ENCODE results near the gene B3GAT2. TPM values are rescaled to one million over a fixed set of nuclear protein-coding genes. Genes with fewer than 3 reads are reported as not detected.

Gene B3GAT2
- total and polyA plus RNA-seq, 10 donors = 0.03 to 0.09 (median 0.05) TPM; not detected in 6

- peaks cover 0 to 21% (median 0%) of the 10 kb centered on the region in 6 donors for H3K36me3 ChIP-seq
- no peak overlapping the region for H3K4me3 ChIP-seq
- TF ChIP-seq POLR2AphosphoS5 (IDR thresholded peaks at IDR 0.05) (no peak), CTCF (IDR thresholded peaks at IDR 0.05 in 8 of 11, conservative IDR thresholded peaks at IDR 0.05 in 3 of 11) (no peak), POLR2A (IDR thresholded peaks at IDR 0.05) (no peak)
- 90 to 96% (median 95%) methylated on average over 8 of the region's 8 CpGs for WGBS, 5 donors
- no peaks in the 10 kb centered on the region for H3K4me1 ChIP-seq
- DNase-seq = no peak
- H3K27me3 ChIP-seq (replicated peaks in 1 of 7) = no peaks in the 10 kb centered on the region
- intact Hi-C loops (cut with DNase I; ENCODE audit: low total_unique reads) = no loop called here
- no peak overlapping the region for H3K27ac ChIP-seq
- H3K9me3 ChIP-seq = no peaks in the 10 kb centered on the region
These were observed 115.7 kb downstream of the B3GAT2 start for GRCh38 chr6:70841112-70841511.

GRCh38 chr6:70839286-70840266 is 117.3 kb downstream of the B3GAT2 start:
- Histone ChIP-seq H3K9me3 (no peaks in the 10 kb centered on the region), H3K27ac (no peak overlapping the region), H3K4me3 (no peak overlapping the region), H3K4me1 (no peaks in the 10 kb centered on the region), H3K27me3 (replicated peaks in 1 of 7) (no peaks in the 10 kb centered on the region), H3K36me3 (peaks cover 0 to 21% (median 0%) of the 10 kb centered on the region in 6 donors)
- no peak for DNase-seq
- 87 to 93% (median 89%) methylated on average over 7 of the region's 7 CpGs for WGBS, 5 donors
- intact Hi-C loops (cut with DNase I; ENCODE audit: low total_unique reads) = no loop called here
- TF ChIP-seq POLR2A (IDR thresholded peaks at IDR 0.05) (no peak), CTCF (IDR thresholded peaks at IDR 0.05 in 8 of 11, conservative IDR thresholded peaks at IDR 0.05 in 3 of 11) (no peak), POLR2AphosphoS5 (IDR thresholded peaks at IDR 0.05) (no peak)

GRCh38 chr6:70838907-70839285 is 118.0 kb downstream of the B3GAT2 start:
- Histone ChIP-seq H3K36me3 (peaks cover 0 to 21% (median 0%) of the 10 kb centered on the region in 6 donors), H3K27ac (no peak overlapping the region), H3K27me3 (replicated peaks in 1 of 7) (no peaks in the 10 kb centered on the region), H3K4me3 (no peak overlapping the region), H3K4me1 (no peaks in the 10 kb centered on the region), H3K9me3 (no peaks in the 10 kb centered on the region)
- intact Hi-C loops (cut with DNase I; ENCODE audit: low total_unique reads) = no loop called here
- WGBS, 5 donors = 80 to 91% (median 90%) methylated on average over 2 of the region's 2 CpGs
- DNase-seq = no peak
- TF ChIP-seq POLR2A (IDR thresholded peaks at IDR 0.05) (no peak), CTCF (IDR thresholded peaks at IDR 0.05 in 8 of 11, conservative IDR thresholded peaks at IDR 0.05 in 3 of 11) (no peak), POLR2AphosphoS5 (IDR thresholded peaks at IDR 0.05) (no peak)

GRCh38 chr6:70834520-70834919 is 122.3 kb downstream of the B3GAT2 start:
- WGBS, 5 donors = 79 to 89% (median 83%) methylated on average over 2 of the region's 2 CpGs
- TF ChIP-seq POLR2A (IDR thresholded peaks at IDR 0.05) = no peak
- no peak for TF ChIP-seq POLR2AphosphoS5 (IDR thresholded peaks at IDR 0.05)
- no peak for TF ChIP-seq CTCF (IDR thresholded peaks at IDR 0.05 in 8 of 11, conservative IDR thresholded peaks at IDR 0.05 in 3 of 11)
- Histone ChIP-seq H3K27ac (no peak overlapping the region), H3K4me1 (no peaks in the 10 kb centered on the region), H3K9me3 (peaks cover 0 to 9% (median 7%) of the 10 kb centered on the region in 8 donors), H3K4me3 (no peak overlapping the region), H3K27me3 (replicated peaks in 1 of 7) (no peaks in the 10 kb centered on the region), H3K36me3 (peaks cover 0 to 15% (median 0%) of the 10 kb centered on the region in 6 donors)
- no peak for DNase-seq
- intact Hi-C loops (cut with DNase I; ENCODE audit: low total_unique reads) = no loop called here

Measured in spleen (tissue), 11 donors.